HepG2 (cell line): ENCODE data around the gene STON1. TPM values are rescaled to one million over a fixed set of nuclear protein-coding genes. Genes with fewer than 3 reads are reported as not detected.

Experiments used
- ATAC-seq: fragments of 200-7000 bp; cut with Tn5 transposase; 3 replicates; pipeline ENCODE4 v1.9.1; 2020; ENCODE audit warnings: mild to moderate bottlenecking, moderate library complexity
- BruUV-seq: library from RNA; stranded (reverse); fragments of 400-500 nt; replicated peaks from 2 replicates; lab custom pipeline; 2021; lab: Mats Ljungman, UMichigan
- CTCF ChIA-PET: fragments of 300-600 bp; formaldehyde crosslinking; extraction: SDS; loops from one replicate; lab custom pipeline; 2021; ENCODE audit warnings: low total read pairs, inconsistent platforms, low intra/inter-chr PET ratio; lab: Yijun Ruan, JAX
- POLR2A ChIA-PET: fragments of 350-600 bp; sonication (Branson Sonifier 250); formaldehyde crosslinking; loops from one replicate; lab custom pipeline; 2020; ENCODE audit warnings: antibody characterized with exemption, inconsistent platforms; lab: Yijun Ruan, JAX
- DNase-seq: peaks from one replicate; pipeline ENCODE4 v3.0.0-alpha.2; 2015; ENCODE audit warnings: low spot score
- FAIRE-seq: peaks from 3 replicates; lab custom pipeline; 2011; peaks lifted over from hg19 to GRCh38; lab: Jason Lieb, UNC
- H2AFZ ChIP-seq: one replicate; pipeline ENCODE4 v1.6.1; 2011; ENCODE audit warnings: low read length, inconsistent platforms
- H3K27ac ChIP-seq: fragments of 300-600 bp; 3 replicates; pipeline ENCODE4 v1.8.0; 2011; ENCODE audit warnings: mixed run types, mild to moderate bottlenecking, mixed read lengths, low read length, inconsistent platforms; ENCODE audit not compliant: insufficient read depth; ENCODE audit errors: extremely low read length
- H3K27me3 ChIP-seq, 2 experiments: fragments of 200-600 bp in 1 of 2; 2 replicates in 1 of 2; 3 replicates in 1 of 2; pipeline versions ENCODE4 v1.6.0 to v1.8.0; 2011; ENCODE audit warnings: low read length in 2 of 2, mild to moderate bottlenecking in 2 of 2, moderate library complexity in 2 of 2, inconsistent platforms in 1 of 2; ENCODE audit not compliant: insufficient read depth in 2 of 2, control insufficient read depth in 1 of 2
- H3K36me3 ChIP-seq, 2 experiments: fragments of 200-600 bp in 1 of 2; replicated peaks in 1 of 2; 2 replicates in 1 of 2; 3 replicates in 1 of 2; pipeline versions ENCODE4 v1.5.1 to v1.8.0; 2011; ENCODE audit warnings: low read length in 2 of 2, inconsistent platforms in 1 of 2; ENCODE audit not compliant: insufficient read depth in 2 of 2, control insufficient read depth in 1 of 2
- H3K4me1 ChIP-seq: 2 replicates; pipeline ENCODE4 v1.5.1; 2012; ENCODE audit warnings: low read length, inconsistent platforms; ENCODE audit not compliant: insufficient read depth
- H3K4me2 ChIP-seq: 2 replicates; pipeline ENCODE4 v1.6.0; 2011; ENCODE audit warnings: low read depth, low read length, inconsistent platforms
- H3K4me3 ChIP-seq, 3 experiments: fragments of 200-600 bp in 1 of 3; sonication (generic), shearing (Covaris generic) in 1 of 3; replicated peaks in 1 of 3; 2 replicates each; pipeline ENCODE4 v1.5.1; 2011 to 2016; ENCODE audit warnings: low read length in 3 of 3, inconsistent platforms in 2 of 3, low read depth in 2 of 3, mild to moderate bottlenecking in 2 of 3, control low read depth in 1 of 3, mixed read lengths in 1 of 3; ENCODE audit not compliant: insufficient read depth in 1 of 3
- H3K79me2 ChIP-seq: one replicate; pipeline ENCODE4 v1.6.1; 2011; ENCODE audit warnings: low read length, inconsistent platforms; ENCODE audit not compliant: insufficient read depth
- H3K9ac ChIP-seq: 2 replicates; pipeline ENCODE4 v1.6.0; 2011; ENCODE audit warnings: mild to moderate bottlenecking, low read depth, low read length, inconsistent platforms; ENCODE audit not compliant: insufficient read depth
- H3K9me3 ChIP-seq: 2 replicates; pipeline ENCODE4 v1.5.1; 2012; ENCODE audit warnings: mild to moderate bottlenecking, low read length
- H4K20me1 ChIP-seq: 2 replicates; pipeline ENCODE4 v1.6.0; 2011; ENCODE audit warnings: inconsistent platforms, mild to moderate bottlenecking, low read length, moderate library complexity; ENCODE audit not compliant: insufficient read depth
- CEBPB ChIP-seq: IDR thresholded peaks from 2 replicates; pipeline ENCODE4 v1.6.1; 2011; ENCODE audit warnings: low read depth, low read length, improper control_type of control experiment, borderline replicate concordance
- CENPBD1 ChIP-seq: sonication (generic); formaldehyde crosslinking; IDR thresholded peaks from 2 replicates; pipeline ENCODE4 v1.8.0; 2022; ENCODE audit warnings: missing genetic modification reagents, low read depth, mild to moderate bottlenecking, borderline replicate concordance
- CENPT ChIP-seq: sonication (generic); formaldehyde crosslinking; IDR thresholded peaks from 2 replicates; pipeline ENCODE4 v1.8.0; 2022; ENCODE audit warnings: low read depth, mild to moderate bottlenecking, moderate library complexity, missing genetic modification reagents
- GABPB1 ChIP-seq: IDR thresholded peaks from 2 replicates; pipeline ENCODE4 v1.6.1; 2016; ENCODE audit warnings: mild to moderate bottlenecking, missing genetic modification reagents, moderate library complexity, missing compliant biosample characterization
- GLI4 ChIP-seq: sonication (generic); formaldehyde crosslinking; IDR thresholded peaks from 2 replicates; pipeline ENCODE4 v1.5.1; 2020; ENCODE audit warnings: missing genetic modification reagents, mild to moderate bottlenecking, moderate library complexity, borderline replicate concordance
- HOXA5 ChIP-seq: sonication (generic); formaldehyde crosslinking; IDR thresholded peaks from 2 replicates; pipeline ENCODE4 v1.4.0; 2020; ENCODE audit warnings: missing genetic modification reagents
- MTERF4 ChIP-seq: sonication (generic); formaldehyde crosslinking; IDR thresholded peaks from 2 replicates; pipeline ENCODE4 v1.8.0; 2023; ENCODE audit warnings: mild to moderate bottlenecking, missing genetic modification reagents
- POLR2G ChIP-seq: fragments of 200-400 bp; formaldehyde crosslinking; IDR thresholded peaks from 2 replicates; pipeline ENCODE4 v1.6.1; 2018; ENCODE audit warnings: mild to moderate bottlenecking, low read depth, low read length, moderate library complexity
- SOX5 ChIP-seq: IDR thresholded peaks from 2 replicates; pipeline ENCODE4 v1.6.1; 2016; ENCODE audit warnings: borderline replicate concordance
- SP140L ChIP-seq: sonication (generic); formaldehyde crosslinking; IDR thresholded peaks from 2 replicates; pipeline ENCODE4 v1.4.0; 2020; ENCODE audit warnings: missing genetic modification reagents, borderline replicate concordance
- TARDBP ChIP-seq: sonication (generic); formaldehyde crosslinking; IDR thresholded peaks from 2 replicates; pipeline ENCODE4 v1.8.0; 2022; ENCODE audit warnings: mild to moderate bottlenecking, missing genetic modification reagents
- ZIK1 ChIP-seq: sonication (generic); formaldehyde crosslinking; IDR thresholded peaks from 2 replicates; pipeline ENCODE4 v1.5.0; 2020; ENCODE audit warnings: mild to moderate bottlenecking, low read depth, missing genetic modification reagents, borderline replicate concordance
- ZNF17 ChIP-seq: sonication (generic); formaldehyde crosslinking; IDR thresholded peaks from 2 replicates; pipeline ENCODE4 v1.5.0; 2020; ENCODE audit warnings: mild to moderate bottlenecking, missing genetic modification reagents
- ZNF629 ChIP-seq: sonication (generic); formaldehyde crosslinking; conservative IDR thresholded peaks from 2 replicates; pipeline ENCODE4 v1.5.0; 2020; ENCODE audit warnings: missing genetic modification reagents
- ZNF678 ChIP-seq: sonication (generic); formaldehyde crosslinking; IDR thresholded peaks from 2 replicates; pipeline ENCODE4 v1.4.0; 2020; ENCODE audit warnings: mild to moderate bottlenecking, missing genetic modification reagents
- ZNF772 ChIP-seq: sonication (generic); formaldehyde crosslinking; IDR thresholded peaks from 2 replicates; pipeline ENCODE4 v1.5.0; 2020; ENCODE audit warnings: mild to moderate bottlenecking, missing genetic modification reagents
- ZNF777 ChIP-seq: sonication (generic); formaldehyde crosslinking; IDR thresholded peaks from 2 replicates; pipeline ENCODE4 v1.4.0; 2020; ENCODE audit warnings: missing genetic modification reagents
- ZNF781 ChIP-seq: sonication (generic); formaldehyde crosslinking; IDR thresholded peaks from 2 replicates; pipeline ENCODE4 v1.5.1; 2020; ENCODE audit warnings: borderline replicate concordance, mild to moderate bottlenecking, missing genetic modification reagents; ENCODE audit errors: not compliant biosample characterization
- ZSCAN30 ChIP-seq: sonication (generic); formaldehyde crosslinking; IDR thresholded peaks from 2 replicates; pipeline ENCODE4 v1.5.0; 2020; ENCODE audit warnings: mild to moderate bottlenecking, missing genetic modification reagents
- WGBS: methylation state at CpG from one replicate; pipeline ENCODE4 v1.1.6; 2017; ENCODE audit warnings: low lambda C conversion rate; 5-methylcytosine and 5-hydroxymethylcytosine counted together
- in situ Hi-C: cut with HindIII; loops from 2 replicates; pipeline ENCODE4 v1.10.0; 2017; ENCODE audit warnings: low pct_unique_long_range_greater_than_20kb; ENCODE audit not compliant: extremely low pct_ligation_motif_present
- intact Hi-C: fragments of 100-400 bp; cut with micrococcal nuclease; formaldehyde crosslinking; loops from one replicate; pipeline ENCODE4 v1.10.0; 2022; ENCODE audit not compliant: unreplicated experiment
- polyA plus RNA-seq, 8 experiments: library from polyadenylated mRNA; depleted of rRNA in 3 of 8; stranded (reverse) in 7 of 8; unstranded in 1 of 8; fragments of >200 nt; fragmentation: Illumina TruSeq in 4 of 8; extraction: Trizol in 4 of 8; gene quantifications; 2 replicates each; pipeline versions ENCODE4 v1.2.1 to v1.2.3, GENCODE V29; 2011 to 2016; ENCODE audit warnings: low read depth in 4 of 8, missing spikeins in 1 of 8, mixed read lengths in 1 of 8; ENCODE audit not compliant: insufficient read depth in 1 of 8
- total RNA-seq, 5 experiments: library from RNA; depleted of rRNA; stranded (reverse); fragments of >200 nt; fragmentation: Illumina TruSeq; extraction: Trizol; gene quantifications; 2 replicates each; pipeline ENCODE4 v1.2.3, GENCODE V29; 2016; ENCODE audit warnings: low read depth in 1 of 5
- TF ChIP-seq, protein P1 (sequence below): sonication (generic); formaldehyde crosslinking; IDR thresholded peaks from 2 replicates; pipeline ENCODE4 v1.4.0; 2020; ENCODE audit warnings: missing genetic modification reagents

STON1 gene
- total and polyA plus RNA-seq, 2 of the 13 experiments (the other 11 are each of a cell fraction or from before 2014, with no cell fraction given), result 0.09 to 0.28 TPM

DNA sequence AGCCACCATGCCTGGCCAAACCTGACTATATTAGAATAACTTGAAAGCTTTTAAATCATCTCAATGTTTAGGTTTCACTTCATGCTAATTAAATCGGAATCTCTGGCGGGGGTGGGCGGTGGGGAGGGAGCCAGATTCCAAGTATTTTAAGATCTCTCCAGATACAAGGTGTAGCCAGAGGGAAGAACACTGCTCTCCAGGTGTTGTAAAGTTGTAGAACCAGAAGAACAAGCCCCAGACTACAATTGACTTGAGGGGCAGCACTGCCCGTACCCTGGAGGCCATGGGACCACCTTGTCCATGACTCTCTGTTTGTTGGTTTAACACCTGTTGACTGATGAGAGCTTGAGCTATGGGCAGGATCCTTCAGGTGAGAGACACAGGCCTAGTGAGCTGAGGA, 54.6 kb downstream of the STON1 start:
- Histone ChIP-seq H4K20me1 (no peaks in the 10 kb centered on the region), H3K79me2 (no peaks in the 10 kb centered on the region), H3K9ac (no peak overlapping the region), H3K9me3 (no peaks in the 10 kb centered on the region), H3K36me3 (no peaks in the 10 kb centered on the region), H3K27ac (no peak overlapping the region), H2AFZ (no peak overlapping the region), H3K4me2 (no peak overlapping the region), H3K4me1 (no peaks in the 10 kb centered on the region), H3K4me3 (no peak overlapping the region), H3K27me3 (no peaks in the 10 kb centered on the region; a peak in 1 of 5 replicates)
- in situ Hi-C loops (no loop called here), intact Hi-C loops (no loop called here)
- no peak for FAIRE-seq
- no peak for TF ChIP-seq SP140L
- no peak for TF ChIP-seq ZNF772 (CRISPR knock-in tag)
- TF ChIP-seq, protein P1, sequence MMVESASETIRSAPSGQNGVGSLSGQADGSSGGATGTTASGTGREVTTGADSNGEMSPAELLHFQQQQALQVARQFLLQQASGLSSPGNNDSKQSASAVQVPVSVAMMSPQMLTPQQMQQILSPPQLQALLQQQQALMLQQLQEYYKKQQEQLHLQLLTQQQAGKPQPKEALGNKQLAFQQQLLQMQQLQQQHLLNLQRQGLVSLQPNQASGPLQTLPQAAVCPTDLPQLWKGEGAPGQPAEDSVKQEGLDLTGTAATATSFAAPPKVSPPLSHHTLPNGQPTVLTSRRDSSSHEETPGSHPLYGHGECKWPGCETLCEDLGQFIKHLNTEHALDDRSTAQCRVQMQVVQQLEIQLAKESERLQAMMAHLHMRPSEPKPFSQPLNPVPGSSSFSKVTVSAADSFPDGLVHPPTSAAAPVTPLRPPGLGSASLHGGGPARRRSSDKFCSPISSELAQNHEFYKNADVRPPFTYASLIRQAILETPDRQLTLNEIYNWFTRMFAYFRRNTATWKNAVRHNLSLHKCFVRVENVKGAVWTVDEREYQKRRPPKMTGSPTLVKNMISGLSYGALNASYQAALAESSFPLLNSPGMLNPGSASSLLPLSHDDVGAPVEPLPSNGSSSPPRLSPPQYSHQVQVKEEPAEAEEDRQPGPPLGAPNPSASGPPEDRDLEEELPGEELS, result no peak
- TF ChIP-seq TARDBP, result no peak
- no peak for TF ChIP-seq ZNF17
- no peak for TF ChIP-seq POLR2G
- no peak for TF ChIP-seq CEBPB
- TF ChIP-seq GLI4 (CRISPR knock-in tag), result no peak
- TF ChIP-seq ZSCAN30 (CRISPR knock-in tag), result no peak
- no peak for TF ChIP-seq GABPB1
- TF ChIP-seq HOXA5 (CRISPR knock-in tag), result no peak
- TF ChIP-seq ZNF781, result no peak
- no peak for TF ChIP-seq ZNF629 (CRISPR knock-in tag)
- no peak for TF ChIP-seq ZNF777
- no peak for TF ChIP-seq CENPBD1
- TF ChIP-seq ZIK1 (CRISPR knock-in tag), result no peak
- no peak for TF ChIP-seq ZNF678 (CRISPR knock-in tag)
- no peak for TF ChIP-seq CENPT
- no peak for TF ChIP-seq MTERF4 (CRISPR knock-in tag)
- no peak for TF ChIP-seq SOX5 (CRISPR knock-in tag)
- WGBS, result 39% methylated on average over 4 of the region's 4 CpGs
- CTCF ChIA-PET, result no interaction called here
- POLR2A ChIA-PET, result no interaction called here
- no peak for DNase-seq
- no peak for ATAC-seq
- no TSS peak for BruUV-seq
